GM12878 (cell line): ENCODE measurements around the gene OSBPL3. TPM values are rescaled to one million over a fixed set of nuclear protein-coding genes. Genes with fewer than 3 reads are reported as not detected.
A peak's percentile ranks its signal among the peaks of the same experiment; 100 is the strongest.

Experiments
- ATF2 ChIP-seq: IDR thresholded peaks from 2 replicates; pipeline ENCODE4 v1.6.1; 2012; ENCODE audit warnings: low read length, inconsistent platforms
- ATF7 ChIP-seq: fragments of 450-650 bp; IDR thresholded peaks from 2 replicates; pipeline ENCODE4 v1.6.1; 2016; ENCODE audit warnings: low read depth, mild to moderate bottlenecking
- CTCF ChIP-seq, 3 experiments: IDR thresholded peaks in 2 of 3; conservative IDR thresholded peaks in 1 of 3; 2 replicates each; pipeline ENCODE4 v1.5.1; 2011; ENCODE audit warnings: low read depth in 3 of 3, low read length in 3 of 3, mild to moderate bottlenecking in 3 of 3, control low read depth in 2 of 3, moderate library complexity in 2 of 3, inconsistent platforms in 1 of 3, mixed read lengths in 1 of 3; ENCODE audit not compliant: control insufficient read depth in 2 of 3, insufficient read depth in 1 of 3; ENCODE audit errors: extremely low read depth in 1 of 3
- EED ChIP-seq: sonication (generic); IDR thresholded peaks from 2 replicates; pipeline ENCODE4 v1.6.1; 2016; ENCODE audit warnings: antibody characterized with exemption, low read depth
- ESRRA ChIP-seq: IDR thresholded peaks from 2 replicates; pipeline ENCODE4 v1.6.1; 2012; ENCODE audit warnings: mild to moderate bottlenecking, low read length, improper control_type of control experiment
- ETV6 ChIP-seq, 2 experiments: fragments of 450-650 bp in 1 of 2; IDR thresholded peaks in 1 of 2; conservative IDR thresholded peaks in 1 of 2; 2 replicates each; pipeline ENCODE4 v1.6.1; 2014; ENCODE audit warnings: antibody characterized with exemption in 1 of 2, borderline replicate concordance in 1 of 2, low read depth in 1 of 2, mild to moderate bottlenecking in 1 of 2, moderate library complexity in 1 of 2
- HDAC2 ChIP-seq: fragments of 200-600 bp; sonication (generic); IDR thresholded peaks from 2 replicates; pipeline ENCODE4 v1.6.1; 2017
- IKZF2 ChIP-seq, 2 experiments: fragments of 450-650 bp; IDR thresholded peaks; 2 replicates each; pipeline ENCODE4 v1.6.1; 2017; ENCODE audit warnings: mild to moderate bottlenecking in 2 of 2, moderate library complexity in 2 of 2
- IRF3 ChIP-seq: fragments of 450-650 bp; IDR thresholded peaks from 2 replicates; pipeline ENCODE4 v1.6.1; 2014; ENCODE audit warnings: mild to moderate bottlenecking
- MEF2B ChIP-seq: fragments of 450-650 bp; IDR thresholded peaks from 2 replicates; pipeline ENCODE4 v1.6.1; 2018; ENCODE audit warnings: mild to moderate bottlenecking, moderate library complexity; ENCODE audit not compliant: partially characterized antibody, poor library complexity, severe bottlenecking
- MYC ChIP-seq: IDR thresholded peaks from 2 replicates; pipeline ENCODE4 v1.6.1; 2011; ENCODE audit warnings: mild to moderate bottlenecking, low read length, moderate library complexity, inconsistent platforms; ENCODE audit not compliant: insufficient read depth, insufficient replicate concordance, insufficient read length, severe bottlenecking
- NBN ChIP-seq: fragments of 450-650 bp; IDR thresholded peaks from 2 replicates; pipeline ENCODE4 v1.6.1; 2016
- NR2F1 ChIP-seq: fragments of 450-650 bp; conservative IDR thresholded peaks from 2 replicates; pipeline ENCODE4 v1.6.1; 2017; ENCODE audit warnings: mild to moderate bottlenecking
- PAX5 ChIP-seq: IDR thresholded peaks from 2 replicates; pipeline ENCODE4 v1.6.1; 2011; ENCODE audit warnings: low read depth, low read length, borderline replicate concordance
- PAX8 ChIP-seq: fragments of 450-650 bp; IDR thresholded peaks from 2 replicates; pipeline ENCODE4 v1.6.1; 2017; ENCODE audit warnings: mild to moderate bottlenecking, moderate library complexity
- PKNOX1 ChIP-seq: fragments of 450-650 bp; IDR thresholded peaks from 2 replicates; pipeline ENCODE4 v1.6.1; 2016; ENCODE audit warnings: mild to moderate bottlenecking
- PRDM15 ChIP-seq: fragments of 450-650 bp; formaldehyde crosslinking; IDR thresholded peaks from 2 replicates; pipeline ENCODE4 v1.4.0; 2020; ENCODE audit warnings: mild to moderate bottlenecking, moderate library complexity
- RB1 ChIP-seq: fragments of 450-650 bp; formaldehyde crosslinking; IDR thresholded peaks from 2 replicates; pipeline ENCODE4 v1.6.1; 2017; ENCODE audit warnings: mild to moderate bottlenecking, borderline replicate concordance
- SMAD5 ChIP-seq: IDR thresholded peaks from 2 replicates; pipeline ENCODE4 v1.6.1; 2016; ENCODE audit warnings: antibody characterized with exemption, low read depth
- polyA plus RNA-seq, 11 experiments: library from polyadenylated mRNA; depleted of rRNA in 4 of 11; unstranded in 6 of 11; stranded (reverse) in 5 of 11; fragments of >200 nt; fragmentation: Nextera tagmentation in 4 of 11; fragmentation: Illumina TruSeq in 1 of 11; extraction: Ambion mirVana in 4 of 11; extraction: Trizol in 1 of 11; gene quantifications; 1 replicate in 1 of 11; 2 replicates in 10 of 11; pipeline versions ENCODE4 v1.2.1 to v1.2.3, GENCODE V29; 2011 to 2016; ENCODE audit warnings: inconsistent platforms in 2 of 11, missing spikeins in 2 of 11, low read depth in 1 of 11
- total RNA-seq, 4 experiments: library from RNA; depleted of rRNA in 3 of 4; stranded (reverse); fragments of >200 nt in 3 of 4; fragmentation: Illumina TruSeq in 1 of 4; extraction: Trizol in 1 of 4; gene quantifications; 2 replicates each; pipeline versions ENCODE4 v1.2.1 to v1.2.3, GENCODE V29; 2013 to 2021

Gene OSBPL3
- total and polyA plus RNA-seq, 10 of the 15 experiments (the other 5 are each of a cell fraction or from before 2014, with no cell fraction given), result 6.1 to 46.6 (median 27.0) TPM

GRCh38 chr7:24819916-24820689 lies 159.9 kb downstream of the OSBPL3 start (continued):
- TF ChIP-seq EED (peak; percentile 37; the same call in 1 of the 2 replicates), ETV6 (conservative IDR thresholded peaks at IDR 0.05 in 1 of 2, IDR thresholded peaks at IDR 0.05 in 1 of 2; ENCODE audit: borderline replicate concordance in 1 of 2, low read depth in 1 of 2) (0 out of 4 replicates have a peak, but pooled peaks of 1 of the 2 experiments have one; percentile 21), NBN (peak; percentile 44; the same call in 1 of the 2 replicates), IKZF2 (IDR thresholded peaks at IDR 0.05) (no peak; a peak in 1 of 4 replicates), IRF3 (no peak), PAX8 (no peak), ESRRA (no peak), RB1 (no peak), CTCF (IDR thresholded peaks at IDR 0.05 in 2 of 3, conservative IDR thresholded peaks at IDR 0.05 in 1 of 3; ENCODE audit: control insufficient read depth in 2 of 3, extremely low read depth in 1 of 3, insufficient read depth in 1 of 3, low read depth in 3 of 3, low read length in 3 of 3) (peak; percentile 82 to 95 (median 87)), PAX5 (no peak), PKNOX1 (no peak), SMAD5 (no peak), ATF7 (no peak), HDAC2 (no peak), NR2F1 (no peak), MYC (no peak), PRDM15 (CRISPR knock-in tag) (no peak), ATF2 (no peak), MEF2B (no peak)
